ENCODE data around the gene PRC1. TPM values are rescaled to one million over a fixed set of nuclear protein-coding genes. Genes with fewer than 3 reads are reported as not detected.

PRC1 gene
- polyA plus RNA-seq, 1 donor from 2014 or later: 18.2 TPM

GRCh38 chr15:90959028-90959595 is 35.2 kb downstream of the PRC1 start:
- Histone ChIP-seq H3K4me3 (ENCODE audit: low read length) (no peak overlapping the region), H3K27me3 (ENCODE audit: insufficient read depth, low read depth, low read length) (peaks cover 15% of the 10 kb centered on the region), H3K27ac (ENCODE audit: low read length) (no peak overlapping the region), H2AFZ (ENCODE audit: low read depth, low read length) (no peak overlapping the region), H3K9me3 (ENCODE audit: low read length) (no peaks in the 10 kb centered on the region), H4K20me1 (ENCODE audit: insufficient read depth) (no peaks in the 10 kb centered on the region), H3K79me2 (replicated peaks; ENCODE audit: insufficient read depth, low read length) (no peaks in the 10 kb centered on the region), H3K36me3 (ENCODE audit: insufficient read depth, low read length) (no peaks in the 10 kb centered on the region), H3K9me2 (ENCODE audit: insufficient read depth, low read length) (no peaks in the 10 kb centered on the region), H3K9ac (ENCODE audit: low read length) (no peak overlapping the region), H3F3A (ENCODE audit: insufficient read depth, low read length, poor library complexity, severe bottlenecking) (no peaks in the 10 kb centered on the region), H3K4me2 (ENCODE audit: low read length) (no peak overlapping the region)
- TF ChIP-seq TAF1 (IDR thresholded peaks at IDR 0.05; ENCODE audit: low read depth) (no peak), EZH2 (IDR thresholded peaks at IDR 0.05; ENCODE audit: borderline replicate concordance, insufficient read depth, low read length, poor library complexity, severe bottlenecking) (no peak), REST (IDR thresholded peaks at IDR 0.05; ENCODE audit: borderline replicate concordance) (no peak), MXI1 (conservative IDR thresholded peaks at IDR 0.05; ENCODE audit: poor library complexity, severe bottlenecking) (no peak), POLR2AphosphoS5 (IDR thresholded peaks at IDR 0.05) (no peak), EP300 (conservative IDR thresholded peaks at IDR 0.05; ENCODE audit: poor library complexity, severe bottlenecking) (no peak), SMC3 (conservative IDR thresholded peaks at IDR 0.05; ENCODE audit: poor library complexity) (no peak), CTCF (IDR thresholded peaks at IDR 0.05; ENCODE audit: poor library complexity, severe bottlenecking) (no peak), RAD21 (conservative IDR thresholded peaks at IDR 0.05) (no peak)

GRCh38 chr15:90957791-90958190 is 36.5 kb downstream of the PRC1 start:
- Histone ChIP-seq H3F3A (ENCODE audit: insufficient read depth, low read length, poor library complexity, severe bottlenecking) (no peaks in the 10 kb centered on the region), H3K27me3 (ENCODE audit: insufficient read depth, low read depth, low read length) (peaks cover 15% of the 10 kb centered on the region), H4K20me1 (ENCODE audit: insufficient read depth) (no peaks in the 10 kb centered on the region), H3K36me3 (ENCODE audit: insufficient read depth, low read length) (no peaks in the 10 kb centered on the region), H3K9me2 (ENCODE audit: insufficient read depth, low read length) (no peaks in the 10 kb centered on the region), H3K4me2 (ENCODE audit: low read length) (no peak overlapping the region), H3K79me2 (replicated peaks; ENCODE audit: insufficient read depth, low read length) (no peaks in the 10 kb centered on the region), H3K4me3 (ENCODE audit: low read length) (peak overlapping the region; percentile 65), H3K9me3 (ENCODE audit: low read length) (no peaks in the 10 kb centered on the region), H3K27ac (ENCODE audit: low read length) (no peak overlapping the region), H2AFZ (ENCODE audit: low read depth, low read length) (no peak overlapping the region), H3K9ac (ENCODE audit: low read length) (no peak overlapping the region)
- no peak for TF ChIP-seq REST (IDR thresholded peaks at IDR 0.05; ENCODE audit: borderline replicate concordance)

All from neural cell (in vitro differentiated cells).